Measurements from ENCODE around the gene LRRC2.
A peak's percentile ranks its signal among the peaks of the same experiment; 100 is the strongest.
"Not testable (repeated sequence)": the region's sequence is repeated elsewhere in the genome, so short reads cannot be mapped to it uniquely, and the experiment has no call there.

The LRRC2 gene

GRCh38 chr3:46566040-46566641 is at the start of gene LRRC2:
LRRC2 (minus strand) TSS chr3:46566302; CDS start chr3:46551591, 14,711 bp downstream.
- DNase-seq: peak; percentile 63

DNA sequence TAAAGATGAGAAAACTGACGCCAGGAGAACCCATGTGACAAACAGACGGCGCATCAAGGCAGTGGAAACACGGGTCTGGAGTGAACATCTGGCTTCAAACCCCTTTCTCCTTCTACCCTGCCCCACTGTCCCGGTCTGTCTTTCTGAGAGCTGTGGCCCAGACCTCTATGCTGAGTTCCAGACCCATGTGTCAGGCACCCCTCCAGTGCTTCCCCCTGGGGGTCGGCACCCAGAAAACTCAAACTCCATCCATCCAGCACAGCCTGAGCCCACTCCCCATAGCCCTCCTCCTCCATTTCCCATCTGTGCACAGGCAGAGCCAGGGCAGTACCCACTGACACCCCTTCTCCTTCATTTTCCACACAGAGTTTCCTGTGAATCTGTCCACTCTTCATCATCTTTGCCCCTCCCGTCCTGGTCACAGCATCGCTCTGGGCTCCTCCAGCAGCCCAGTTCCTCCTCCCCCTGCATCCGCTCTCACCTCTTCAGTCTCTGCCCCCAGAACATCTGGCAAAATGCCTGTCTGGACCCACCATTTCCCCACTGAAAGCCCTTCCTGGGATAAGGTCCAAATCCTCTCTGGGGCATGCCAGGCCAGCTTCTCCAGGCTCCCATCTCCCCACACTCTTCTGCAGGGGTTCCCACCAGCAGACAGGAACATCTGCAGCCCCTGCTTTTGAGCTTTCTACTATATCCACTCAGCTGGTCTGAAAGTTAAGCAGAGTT is 49.1 kb upstream of the LRRC2 start:
- DNase-seq: no peak

- peak; percentile 93 for DNase-seq
These were observed 48.3 kb upstream of the LRRC2 start for GRCh38 chr3:46614431-46614830.

GRCh38 chr3:46613313-46614005 is 47.4 kb upstream of the LRRC2 start:
- DNase-seq: peak; percentile 51

GRCh38 chr3:46612324-46612723 is 46.2 kb upstream of the LRRC2 start, which contains the start of gene FAM240A:
FAM240A (plus strand) TSS chr3:46612525; CDS start chr3:46612684, 159 bp downstream.
- no peak for DNase-seq

- DNase-seq: no peak
These were observed 44.0 kb upstream of the LRRC2 start for GRCh38 chr3:46609944-46610722.

- DNase-seq: no peak
These were observed 43.2 kb upstream of the LRRC2 start for GRCh38 chr3:46609212-46609721.

DNA sequence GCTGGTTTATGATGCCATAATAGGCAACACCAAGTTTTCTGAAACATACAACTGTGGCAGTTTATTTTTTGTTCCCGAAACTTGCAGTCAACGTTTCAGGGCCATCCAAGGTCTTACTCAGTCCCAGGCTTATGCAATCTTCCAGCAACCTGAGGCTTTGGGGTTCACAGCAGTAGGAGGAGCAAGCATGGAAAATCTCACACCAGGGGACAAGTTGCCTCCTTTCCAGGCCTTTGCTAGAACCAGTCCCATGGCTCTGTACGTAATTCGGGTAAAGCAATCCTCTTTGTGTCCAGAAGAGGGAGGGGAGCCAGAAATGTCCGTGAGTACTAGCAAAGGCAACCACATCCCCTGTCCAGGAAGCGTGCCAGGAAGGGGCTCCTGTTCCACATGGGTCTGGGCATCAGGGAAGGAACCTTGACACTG is 41.5 kb upstream of the LRRC2 start:
- DNase-seq: peak; percentile 31

GRCh38 chr3:46604127-46604526 is 38.0 kb upstream of the LRRC2 start:
- DNase-seq: no peak

- no peak for DNase-seq
These were observed 37.4 kb upstream of the LRRC2 start for GRCh38 chr3:46603446-46604046.

DNA sequence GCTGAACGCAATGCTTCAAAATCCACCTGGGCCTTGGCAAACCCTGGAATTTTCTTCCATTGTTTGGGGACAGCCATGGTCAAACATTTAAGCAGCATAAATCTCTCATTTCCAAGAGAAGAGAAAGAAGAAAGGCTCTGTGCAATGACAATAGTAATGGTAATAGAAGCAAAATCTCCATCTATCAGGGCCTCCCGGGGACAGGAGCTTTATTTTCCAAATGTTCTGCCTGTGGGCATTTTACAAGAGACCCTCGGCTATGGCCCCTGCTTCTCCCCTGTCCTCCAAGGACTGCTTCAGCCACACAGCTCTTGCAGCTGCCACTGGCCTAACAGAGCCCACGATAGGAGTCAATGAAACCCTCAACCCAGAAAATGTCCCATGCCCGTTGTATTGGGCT is 33.5 kb upstream of the LRRC2 start:
- DNase-seq: no peak

DNA sequence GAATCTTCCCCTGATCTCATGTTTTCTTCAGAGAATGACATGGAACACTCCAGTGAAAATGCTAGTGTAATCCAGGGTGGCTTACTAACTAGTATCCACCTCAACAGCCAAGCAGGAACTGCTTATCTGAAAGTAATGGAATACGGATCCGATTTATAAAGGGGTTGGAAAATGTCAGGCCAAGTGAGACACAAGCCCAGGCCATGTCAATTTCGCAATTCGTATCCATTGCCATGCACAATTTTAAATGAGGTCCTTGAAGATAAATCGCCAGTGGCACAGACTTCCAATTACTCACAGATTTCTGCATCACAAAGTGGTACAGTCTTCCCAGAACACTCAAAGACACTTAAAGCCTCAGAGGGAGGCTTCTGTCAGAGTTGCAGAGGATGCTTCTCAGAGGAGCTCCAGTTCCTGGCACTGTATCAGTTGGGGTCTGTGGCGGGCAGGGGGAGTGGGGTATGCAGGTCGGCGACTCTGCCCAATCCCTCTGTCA is 29.8 kb upstream of the LRRC2 start:
- no peak for DNase-seq

DNA sequence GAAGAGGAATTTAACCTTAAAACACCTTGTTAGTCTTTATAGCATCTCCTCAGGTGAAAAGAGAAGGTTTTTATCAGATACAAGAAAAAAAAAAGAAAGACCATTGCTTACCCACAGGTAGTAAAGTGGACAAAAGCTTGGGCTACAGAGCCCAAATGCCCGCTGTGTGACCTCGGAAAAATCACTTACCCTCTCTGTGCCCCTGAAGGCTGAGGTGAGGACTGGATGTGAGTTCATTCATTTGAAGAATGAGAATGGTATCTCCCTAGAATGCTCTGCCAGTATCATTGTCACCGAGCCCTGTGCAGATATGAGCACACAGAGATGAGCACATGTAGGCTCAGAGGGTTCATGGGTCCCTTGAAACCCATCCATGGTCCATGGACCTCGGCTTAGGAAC is 28.6 kb upstream of the LRRC2 start:
- no peak for DNase-seq

- no peak for DNase-seq
These were observed 27.9 kb upstream of the LRRC2 start for GRCh38 chr3:46593979-46594378.

GRCh38 chr3:46593274-46593862 is 27.3 kb upstream of the LRRC2 start:
- no peak for DNase-seq

DNA sequence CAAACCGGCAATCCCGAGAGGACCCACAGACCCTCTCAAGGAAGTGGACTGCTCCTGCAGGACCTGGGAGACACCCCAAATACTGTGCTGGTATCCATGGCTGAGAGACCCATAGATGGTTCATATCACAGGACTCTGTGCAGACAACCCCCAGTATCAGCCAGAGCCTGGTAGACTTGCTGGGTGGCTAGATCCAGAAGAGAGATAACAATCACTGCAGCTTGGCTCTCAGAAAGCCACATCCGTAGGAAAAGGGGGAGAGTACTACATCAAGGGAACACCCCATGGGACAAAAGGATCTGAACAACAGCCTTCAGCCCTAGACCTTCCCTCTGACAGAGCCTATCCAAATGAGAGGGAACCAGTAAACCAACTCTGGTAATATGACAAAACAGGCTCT is 21.2 kb upstream of the LRRC2 start:
- not testable (repeated sequence) for DNase-seq

- no peak for DNase-seq
These were observed 20.7 kb upstream of the LRRC2 start for GRCh38 chr3:46586738-46587246.

DNA sequence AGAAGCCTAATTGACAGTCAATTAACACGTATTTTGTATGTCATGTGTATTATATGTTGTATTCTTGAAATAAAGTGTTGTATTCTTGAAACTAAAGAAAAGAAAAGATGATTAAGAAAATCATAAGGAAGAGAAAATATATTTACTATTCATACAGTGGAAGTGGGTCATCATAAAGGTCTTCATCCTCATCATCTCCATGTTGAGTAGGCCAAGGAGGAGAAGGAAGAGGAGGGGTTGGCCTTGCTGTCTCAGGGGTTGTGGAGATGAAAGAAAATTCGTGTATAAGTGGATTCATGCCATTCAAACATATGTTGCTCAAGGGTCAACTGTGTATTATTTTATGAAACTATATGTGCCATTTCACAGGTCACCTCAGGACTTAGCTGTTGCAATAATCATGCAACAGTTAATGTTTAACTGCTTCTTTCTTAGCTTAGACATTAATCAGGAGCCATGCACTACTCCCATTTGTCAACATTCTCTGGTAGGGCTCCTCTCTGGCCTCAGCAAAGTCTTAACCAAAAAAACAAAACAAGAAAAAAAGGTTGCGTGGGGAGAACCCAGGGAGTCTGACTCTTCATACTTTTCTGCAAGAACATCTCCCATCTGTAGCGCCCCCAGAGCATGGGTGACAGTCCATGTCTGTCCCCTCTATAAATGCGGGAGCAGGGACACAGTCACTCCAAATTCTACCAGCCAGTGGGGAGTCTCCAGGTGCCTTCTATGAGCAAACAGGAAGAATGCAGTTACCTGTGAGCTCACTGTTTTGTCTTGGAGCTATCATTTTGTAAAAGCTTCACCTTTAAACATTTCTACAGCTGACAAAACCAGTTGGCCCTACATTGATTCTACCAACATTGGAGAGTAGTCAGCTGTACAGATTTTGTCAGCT is 19.9 kb upstream of the LRRC2 start:
- DNase-seq: no peak

GRCh38 chr3:46584598-46585467 is 18.7 kb upstream of the LRRC2 start:
- DNase-seq: no peak

GRCh38 chr3:46580675-46581074 is 14.6 kb upstream of the LRRC2 start:
- DNase-seq: no peak

All from hematopoietic multipotent progenitor cell treated with erythropoietin and hydrocortisone succinate and interleukin-3 and kit ligand, for 8 days (in vitro differentiated cells).